ENCODE data around the gene MYG1.

Gene MYG1

GRCh38 chr12:53299454-53300180, at the start of gene MYG1:
Gene MYG1, plus strand, starts transcription at chr12:53299695. Its CDS starts 43 bp downstream, at chr12:53299738.
- peak; percentile 93 for DNase-seq (ENCODE audit: low spot score)

DNA sequence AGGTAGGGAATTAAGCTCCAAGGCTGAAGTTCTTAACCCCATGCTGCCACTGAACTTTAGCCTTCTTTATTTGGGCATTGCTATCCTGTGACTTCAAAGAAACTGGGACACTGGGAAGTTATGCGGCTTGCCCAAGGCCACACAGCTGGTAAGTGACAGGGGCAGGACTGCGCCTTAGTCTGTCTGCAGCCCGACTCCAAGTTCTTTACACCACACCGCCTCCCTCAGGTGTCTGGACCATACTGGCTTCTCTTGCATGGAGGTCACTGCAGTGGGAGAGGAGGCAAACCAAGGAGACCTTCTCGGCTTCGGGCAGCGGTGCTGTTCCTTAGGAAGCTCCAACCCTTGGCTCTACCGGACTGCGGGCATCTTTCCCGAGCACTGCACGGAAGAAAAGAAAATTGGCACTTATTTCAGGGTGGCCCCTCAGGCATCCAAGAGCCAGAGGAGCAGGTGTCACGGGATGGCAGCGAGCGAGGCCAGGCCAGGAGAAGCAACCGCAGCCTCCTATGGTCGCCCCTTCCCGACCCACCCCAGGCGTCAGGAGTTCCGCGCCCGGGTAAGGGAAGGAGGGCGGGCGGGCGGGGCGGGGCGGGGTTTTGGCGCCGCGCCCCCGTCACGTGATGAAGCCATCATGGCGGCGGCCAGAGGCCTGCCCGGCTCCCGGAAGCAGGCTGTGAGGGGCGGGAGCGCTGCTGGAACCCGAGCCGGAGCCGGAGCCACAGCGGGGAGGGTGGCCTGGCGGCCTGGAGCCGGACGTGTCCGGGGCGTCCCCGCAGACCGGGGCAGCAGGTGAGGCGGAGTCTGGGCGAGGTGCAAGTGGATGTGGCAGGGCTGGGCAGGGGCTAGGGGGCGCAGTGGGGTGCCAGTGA, 47.8 kb upstream of the MYG1 start:
- peak; percentile 98 for DNase-seq (ENCODE audit: low spot score)

DNA sequence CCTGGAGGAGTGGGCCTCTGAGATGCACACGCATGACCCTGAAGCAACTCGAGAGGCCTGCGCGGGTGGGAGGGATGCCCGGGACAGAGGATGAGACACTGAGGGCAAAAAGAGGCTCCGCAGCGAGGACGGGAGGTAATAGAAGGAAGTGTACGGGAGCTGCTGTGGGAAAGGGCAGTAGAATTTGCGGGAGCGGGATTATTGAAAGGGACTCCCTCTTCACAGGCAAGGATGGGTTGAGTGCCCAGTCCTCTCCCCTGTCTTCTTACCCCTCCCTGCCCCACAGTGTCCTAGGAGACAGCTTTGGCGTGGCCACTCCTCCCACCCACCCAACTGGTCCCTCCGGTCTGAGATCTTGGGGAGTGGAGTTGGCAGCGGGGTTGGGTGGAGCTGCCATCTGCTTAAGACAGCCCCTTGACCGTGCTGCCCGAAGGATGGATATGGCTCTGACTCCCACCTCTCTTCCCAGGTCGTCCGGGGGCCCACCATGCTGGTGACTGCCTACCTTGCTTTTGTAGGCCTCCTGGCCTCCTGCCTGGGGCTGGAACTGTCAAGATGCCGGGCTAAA, 47.1 kb upstream of the MYG1 start:
- DNase-seq (ENCODE audit: low spot score), result peak; percentile 68

DNA sequence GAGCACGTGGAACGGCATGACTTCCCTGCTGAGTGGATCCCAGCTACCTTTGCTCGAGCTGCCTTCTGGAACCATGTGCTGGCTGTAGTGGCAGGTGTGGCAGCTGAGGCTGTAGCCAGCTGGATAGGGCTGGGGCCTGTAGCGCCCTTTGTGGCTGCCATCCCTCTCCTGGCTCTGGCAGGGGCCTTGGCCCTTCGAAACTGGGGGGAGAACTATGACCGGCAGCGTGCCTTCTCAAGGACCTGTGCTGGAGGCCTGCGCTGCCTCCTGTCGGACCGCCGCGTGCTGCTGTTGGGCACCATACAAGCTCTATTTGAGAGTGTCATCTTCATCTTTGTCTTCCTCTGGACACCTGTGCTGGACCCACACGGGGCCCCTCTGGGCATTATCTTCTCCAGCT, 46.2 kb upstream of the MYG1 start:
- no peak for DNase-seq (ENCODE audit: low spot score)

- DNase-seq (ENCODE audit: low spot score), result no peak
These were observed 44.5 kb upstream of the MYG1 start for GRCh38 chr12:53254816-53255545.

- no peak for DNase-seq (ENCODE audit: low spot score)
These were observed 43.5 kb upstream of the MYG1 start for GRCh38 chr12:53255996-53256395.

DNA sequence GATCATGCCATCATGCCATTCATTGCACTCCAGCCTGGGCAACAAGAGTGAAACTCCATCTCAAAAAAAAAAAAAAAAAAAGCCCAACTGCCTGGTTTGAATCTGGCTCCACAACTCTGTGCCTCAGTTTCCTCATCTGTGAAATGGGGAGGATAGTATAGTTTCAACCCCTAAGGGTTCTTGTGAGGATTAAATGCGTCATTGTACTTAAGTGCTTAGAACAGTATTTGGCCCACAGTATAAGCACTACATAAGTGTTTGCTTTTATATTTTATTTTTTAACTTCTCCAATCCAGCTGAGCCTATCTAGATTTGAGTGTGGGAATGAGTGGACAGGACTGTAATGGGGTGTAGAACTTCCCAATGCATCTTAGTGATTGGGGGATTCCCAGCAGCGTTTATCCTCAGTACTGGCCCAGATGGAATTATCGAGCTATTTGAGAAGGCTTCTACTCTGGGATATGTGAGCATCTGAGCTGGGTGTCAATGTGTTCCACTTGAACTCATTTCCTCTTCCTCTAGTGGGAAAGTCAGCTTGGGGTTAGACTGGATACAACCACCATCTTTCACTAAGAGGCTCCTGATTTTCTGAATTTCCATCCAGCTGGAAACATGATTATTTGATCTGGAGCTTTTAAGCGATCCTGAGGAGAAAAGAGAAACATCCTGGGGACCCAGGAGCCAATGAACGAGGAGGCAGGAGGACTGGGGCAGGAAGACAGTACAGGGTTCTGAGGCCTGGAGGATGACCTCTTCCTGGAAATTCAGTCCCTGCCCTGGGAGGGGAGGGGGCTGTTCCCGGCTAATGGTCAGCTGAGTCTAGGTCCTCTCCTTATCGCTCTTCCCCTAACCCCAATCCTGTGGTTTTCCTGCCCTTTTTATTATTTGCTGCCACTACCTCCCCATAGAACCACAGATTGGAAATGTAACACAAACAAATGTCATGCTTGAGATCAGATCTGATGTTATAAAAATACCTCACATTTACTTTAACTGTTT, 40.7 kb upstream of the MYG1 start:
- no peak for DNase-seq (ENCODE audit: low spot score)

GRCh38 chr12:53259891-53260290, 39.6 kb upstream of the MYG1 start:
- no peak for DNase-seq (ENCODE audit: low spot score)

DNA sequence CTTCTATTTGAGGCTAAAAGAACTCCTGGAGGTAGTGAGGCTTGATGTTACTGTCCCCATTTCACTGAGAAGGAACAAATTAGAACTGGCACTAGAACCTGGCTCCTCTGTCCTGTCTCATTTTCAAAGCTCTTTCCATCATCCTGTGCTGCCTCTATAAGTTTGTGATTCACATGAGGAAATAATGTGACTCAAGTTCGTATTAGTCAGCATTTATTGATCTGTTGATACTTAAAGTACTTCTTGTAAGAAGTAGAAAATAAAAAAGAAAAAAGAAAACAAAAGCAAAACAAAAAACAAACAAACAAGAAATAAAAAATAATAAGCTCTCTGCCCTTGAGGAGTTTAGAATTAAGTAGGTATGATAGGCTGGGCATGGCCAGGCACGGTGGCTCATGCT, 33.7 kb upstream of the MYG1 start:
- no peak for DNase-seq (ENCODE audit: low spot score)

- no peak for DNase-seq (ENCODE audit: low spot score)
These were observed 32.0 kb upstream of the MYG1 start for GRCh38 chr12:53267306-53267998.

DNA sequence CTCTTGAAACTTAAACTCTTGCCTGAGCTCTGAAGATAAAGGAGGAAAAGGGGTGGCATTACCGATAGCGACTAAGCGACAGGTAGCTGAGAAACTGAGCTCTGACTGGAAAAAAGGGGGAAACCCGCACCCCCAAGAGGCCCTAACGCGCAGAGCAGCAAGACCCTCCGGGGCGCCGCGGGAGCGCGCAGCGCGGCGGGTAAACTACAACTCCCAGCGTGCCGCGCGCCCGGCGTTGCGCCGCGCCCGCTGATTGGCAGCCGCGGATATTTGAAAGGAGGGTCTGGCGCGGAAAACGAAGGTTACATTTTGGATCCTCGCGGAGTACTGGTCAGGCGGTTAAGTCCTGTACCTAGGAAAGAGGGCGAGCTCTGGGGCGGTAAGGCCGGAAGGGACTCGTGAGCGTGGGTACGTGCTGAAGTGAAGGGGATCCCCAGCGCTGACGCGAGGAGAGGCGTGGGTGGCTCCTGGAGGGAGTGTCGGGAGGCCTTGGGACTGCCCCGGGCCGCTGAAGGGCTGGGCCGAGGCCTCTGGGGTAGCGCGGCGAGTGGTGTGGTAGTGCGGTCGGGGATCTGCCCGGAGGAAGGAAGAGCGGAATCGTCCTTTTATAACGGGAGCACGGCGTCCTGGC, 31.4 kb upstream of the MYG1 start, which contains the start of gene ESPL1:
ESPL1 (plus strand) TSS at position 301 of the 631 bp plus-strand sequence. CDS start 468 bp downstream, outside the sequence.
- peak; percentile 99 for DNase-seq (ENCODE audit: low spot score)

DNA sequence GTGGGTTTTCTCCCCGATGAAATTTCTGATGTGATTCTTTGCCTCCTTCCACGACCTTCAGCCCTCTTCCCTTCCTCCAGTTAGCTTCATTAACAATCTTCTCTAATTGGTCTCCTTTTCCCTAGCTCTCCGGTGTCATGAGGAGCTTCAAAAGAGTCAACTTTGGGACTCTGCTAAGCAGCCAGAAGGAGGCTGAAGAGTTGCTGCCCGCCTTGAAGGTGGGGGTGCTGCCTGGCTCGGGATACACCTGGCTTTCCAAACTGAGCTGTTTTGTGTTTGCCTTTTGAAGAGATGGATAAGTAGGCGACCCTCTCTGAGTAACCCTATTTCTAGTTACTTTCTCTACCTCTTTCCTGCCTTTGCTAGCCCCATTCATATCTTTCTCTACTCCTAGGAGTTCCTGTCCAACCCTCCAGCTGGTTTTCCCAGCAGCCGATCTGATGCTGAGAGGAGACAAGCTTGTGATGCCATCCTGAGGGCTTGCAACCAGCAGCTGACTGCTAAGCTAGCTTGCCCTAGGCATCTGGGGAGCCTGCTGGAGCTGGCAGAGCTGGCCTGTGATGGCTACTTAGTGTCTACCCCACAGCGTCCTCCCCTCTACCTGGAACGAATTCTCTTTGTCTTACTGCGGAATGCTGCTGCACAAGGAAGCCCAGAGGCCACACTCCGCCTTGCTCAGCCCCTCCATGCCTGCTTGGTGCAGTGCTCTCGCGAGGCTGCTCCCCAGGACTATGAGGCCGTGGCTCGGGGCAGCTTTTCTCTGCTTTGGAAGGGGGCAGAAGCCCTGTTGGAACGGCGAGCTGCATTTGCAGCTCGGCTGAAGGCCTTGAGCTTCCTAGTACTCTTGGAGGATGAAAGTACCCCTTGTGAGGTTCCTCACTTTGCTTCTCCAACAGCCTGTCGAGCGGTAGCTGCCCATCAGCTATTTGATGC, 30.6 kb upstream of the MYG1 start:
- peak; percentile 50 for DNase-seq (ENCODE audit: low spot score)

- peak; percentile 23 for DNase-seq (ENCODE audit: low spot score)
These were observed 25.1 kb upstream of the MYG1 start for GRCh38 chr12:53274445-53274844.

DNA sequence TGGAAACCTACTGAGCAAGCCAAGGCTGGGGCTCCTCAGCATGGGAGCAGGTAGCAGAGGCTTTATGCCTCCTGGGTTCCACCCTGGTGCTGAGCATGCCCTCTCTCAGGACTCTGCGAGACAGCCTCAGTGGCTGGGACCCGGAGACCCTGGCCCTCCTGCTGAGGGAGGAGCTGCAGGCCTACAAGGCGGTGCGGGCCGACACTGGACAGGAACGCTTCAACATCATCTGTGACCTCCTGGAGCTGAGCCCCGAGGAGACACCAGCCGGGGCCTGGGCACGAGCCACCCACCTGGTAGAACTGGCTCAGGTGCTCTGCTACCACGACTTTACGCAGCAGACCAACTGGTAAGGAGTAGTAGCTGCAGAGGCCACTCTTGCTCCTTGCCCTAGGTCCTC, 23.0 kb upstream of the MYG1 start:
- no peak for DNase-seq (ENCODE audit: low spot score)

DNA sequence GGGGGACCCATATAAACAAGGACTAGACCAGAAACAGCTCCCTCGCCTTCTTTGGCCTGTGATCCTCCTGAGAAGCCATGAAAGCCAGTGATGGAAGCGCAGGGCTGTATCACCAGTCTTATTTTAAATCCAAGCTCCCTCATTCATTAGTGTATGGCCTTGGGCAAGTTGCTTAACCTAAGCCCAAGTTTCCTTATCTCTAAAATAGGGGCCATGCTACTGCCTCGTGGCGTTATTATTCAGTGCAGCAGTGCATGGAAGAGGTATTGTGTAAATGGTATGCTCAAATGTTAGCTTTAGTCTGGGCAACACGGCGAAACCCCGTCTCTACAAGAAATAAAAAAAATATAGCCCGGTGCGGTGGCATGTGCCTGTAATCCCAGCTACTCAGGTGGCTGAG, 21.5 kb upstream of the MYG1 start:
- DNase-seq (ENCODE audit: low spot score), result no peak

DNA sequence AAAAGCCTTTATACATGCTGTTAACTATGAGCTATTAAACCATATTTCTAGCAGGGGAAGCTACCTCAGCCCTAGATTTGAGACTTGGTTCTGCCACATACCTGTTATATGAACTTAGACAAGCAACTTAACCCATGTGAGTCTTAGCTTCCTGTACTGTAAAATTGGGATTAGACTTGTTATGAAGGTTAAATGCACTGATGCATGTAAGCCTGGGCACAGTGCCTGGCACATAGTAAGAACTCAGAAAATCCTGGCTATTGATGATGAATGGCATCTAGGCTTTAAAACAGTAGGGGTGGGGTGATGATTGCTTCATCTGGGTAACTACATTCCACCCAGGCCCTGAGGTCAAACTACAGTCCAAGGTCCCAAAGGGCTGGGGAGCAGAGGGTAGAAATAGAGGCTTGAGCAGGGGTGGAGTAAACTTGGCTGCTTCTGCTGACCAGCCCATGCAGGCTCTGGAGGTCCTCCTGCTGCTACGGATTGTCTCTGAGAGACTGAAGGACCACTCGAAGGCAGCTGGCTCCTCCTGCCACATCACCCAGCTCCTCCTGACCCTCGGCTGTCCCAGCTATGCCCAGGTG, 20.1 kb upstream of the MYG1 start:
- no peak for DNase-seq (ENCODE audit: low spot score)

DNA sequence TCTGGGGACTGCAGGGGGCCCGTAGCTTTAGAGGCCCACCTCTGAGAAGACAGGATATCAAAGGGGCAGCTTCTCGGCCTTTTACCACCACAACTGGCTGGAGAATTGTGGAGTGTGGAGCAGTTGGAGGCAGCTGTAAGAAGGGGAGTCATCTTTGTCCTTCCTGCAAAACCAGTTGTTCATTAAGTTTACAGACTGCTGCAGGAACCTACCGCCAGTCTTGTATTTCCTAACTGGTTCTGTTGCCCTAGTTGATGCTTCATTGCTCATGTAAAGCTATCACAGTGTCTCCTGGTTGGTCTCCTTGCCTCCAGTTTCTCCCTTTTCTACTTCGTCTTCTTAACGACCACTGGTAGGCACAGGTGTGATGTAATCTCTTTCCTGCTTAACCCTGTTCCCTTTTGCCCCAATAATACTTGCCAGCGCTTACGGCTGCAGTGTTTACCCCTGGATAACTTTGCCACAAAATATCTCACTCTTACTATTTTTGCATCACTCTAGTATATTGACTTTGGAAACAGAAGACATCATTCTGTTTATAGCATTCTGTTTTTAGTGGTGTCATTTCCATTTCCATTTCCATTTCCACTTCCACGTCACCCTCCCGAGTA, 19.5 kb upstream of the MYG1 start:
- no peak for DNase-seq (ENCODE audit: low spot score)

GRCh38 chr12:53286448-53286847, 13.0 kb upstream of the MYG1 start:
- no peak for DNase-seq (ENCODE audit: low spot score)

Measured in iPS-NIHi11 (cell line).